DMS53 treated with DMSO at 0.1 percent for 48 hours (cell line): Measurements from ENCODE around the gene ELL3.
A peak's percentile ranks its signal among the peaks of the same experiment; 100 is the strongest.
"Not testable (repeated sequence)": the region's sequence is repeated elsewhere in the genome, so short reads cannot be mapped to it uniquely, and the experiment has no call there.

ENCODE experiments used
- DNase-seq: peaks from one replicate; lab custom pipeline; 2025; ENCODE audit not compliant: unreplicated experiment; lab: John Stamatoyannopoulos, UW

ELL3 gene

GRCh38 chr15:43776718-43777266 lies at the start of gene ELL3:
TSS of gene ELL3 (minus strand) at chr15:43776966. CDS start at chr15:43776901, 65 bp downstream.
- DNase-seq, result peak; percentile 74

GRCh38 chr15:43826029-43826507 lies 49.3 kb upstream of the ELL3 start:
- DNase-seq, result no peak

GRCh38 chr15:43825305-43825704 lies 48.5 kb upstream of the ELL3 start:
- not testable (repeated sequence) for DNase-seq

GRCh38 chr15:43824302-43825246 lies 47.8 kb upstream of the ELL3 start, which contains the start of gene MFAP1:
TSS of gene MFAP1 (minus strand) at chr15:43824690. CDS start at chr15:43824569, 121 bp downstream.
- peak; percentile 92 for DNase-seq

- no peak for DNase-seq
Measured at GRCh38 chr15:43821505-43821904, 44.7 kb upstream of the ELL3 start.

- DNase-seq, result not testable (repeated sequence)
Measured at GRCh38 chr15:43815064-43815463, 38.3 kb upstream of the ELL3 start.

GRCh38 chr15:43808960-43809678 lies 32.4 kb upstream of the ELL3 start:
- DNase-seq, result no peak

- no peak for DNase-seq
Measured at GRCh38 chr15:43808435-43808950, 31.7 kb upstream of the ELL3 start.

- not testable (repeated sequence) for DNase-seq
Measured at GRCh38 chr15:43802676-43803075, 25.9 kb upstream of the ELL3 start.

GRCh38 chr15:43800286-43801141 lies 23.7 kb upstream of the ELL3 start, which contains the start of gene HYPK:
TSS of gene HYPK (plus strand) at chr15:43800599. CDS start at chr15:43800623, 24 bp downstream.
- DNase-seq, result peak; percentile 42

GRCh38 chr15:43799945-43800285 lies 23.1 kb upstream of the ELL3 start, which contains the start of gene SERINC4:
TSS of gene SERINC4 (minus strand) at chr15:43800220. CDS start at chr15:43799986, 234 bp downstream.
- no peak for DNase-seq

- DNase-seq, result peak; percentile 61
Measured at GRCh38 chr15:43799209-43799944, 22.6 kb upstream of the ELL3 start.

- no peak for DNase-seq
Measured at GRCh38 chr15:43796566-43796965, 19.8 kb upstream of the ELL3 start.

- no peak for DNase-seq
Measured at GRCh38 chr15:43795997-43796396, 19.2 kb upstream of the ELL3 start.

- no peak for DNase-seq
Measured at GRCh38 chr15:43795197-43795596, 18.4 kb upstream of the ELL3 start.

GRCh38 chr15:43794269-43795037 lies 17.7 kb upstream of the ELL3 start:
- no peak for DNase-seq

GRCh38 chr15:43793647-43794046 lies 16.9 kb upstream of the ELL3 start:
- no peak for DNase-seq

GRCh38 chr15:43792761-43793476 lies 16.2 kb upstream of the ELL3 start:
- no peak for DNase-seq
